GM21447 (cell line): ENCODE data around the gene TAS2R4.
"Not testable (repeated sequence)": the region's sequence is repeated elsewhere in the genome, so short reads cannot be mapped to it uniquely, and the experiment has no call there.

ENCODE experiments used
- ATAC-seq: cut with Tn5 transposase; IDR thresholded peaks from one replicate; pipeline ENCODE4 v1.9.1; 2021; ENCODE audit not compliant: unreplicated experiment

TAS2R4 gene, protein sequence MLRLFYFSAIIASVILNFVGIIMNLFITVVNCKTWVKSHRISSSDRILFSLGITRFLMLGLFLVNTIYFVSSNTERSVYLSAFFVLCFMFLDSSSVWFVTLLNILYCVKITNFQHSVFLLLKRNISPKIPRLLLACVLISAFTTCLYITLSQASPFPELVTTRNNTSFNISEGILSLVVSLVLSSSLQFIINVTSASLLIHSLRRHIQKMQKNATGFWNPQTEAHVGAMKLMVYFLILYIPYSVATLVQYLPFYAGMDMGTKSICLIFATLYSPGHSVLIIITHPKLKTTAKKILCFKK

DNA sequence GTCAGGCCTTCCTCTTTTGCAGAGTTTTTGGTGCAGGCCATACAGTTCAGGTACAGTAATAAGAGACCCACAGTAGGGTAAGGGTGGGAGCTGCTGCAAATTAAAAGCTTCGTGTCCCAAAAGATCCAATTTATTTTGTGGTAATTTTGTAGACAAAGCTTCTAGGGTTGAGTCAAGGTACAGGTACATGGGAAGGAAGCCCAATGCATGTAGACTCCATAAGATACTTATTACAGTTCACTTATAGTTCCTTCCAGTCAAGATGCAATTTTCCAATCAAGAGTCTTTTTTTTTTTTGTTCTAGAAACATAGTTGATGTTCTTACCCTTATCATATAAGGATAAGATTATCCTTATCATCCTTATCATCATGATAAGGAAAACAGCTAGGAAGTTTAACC is at the start of gene TAS2R4:
TSS of gene TAS2R4 (plus strand) at position 301 of the 400 bp plus-strand sequence. CDS start 1,815 bp downstream, outside the sequence.
- ATAC-seq, result no peak

DNA sequence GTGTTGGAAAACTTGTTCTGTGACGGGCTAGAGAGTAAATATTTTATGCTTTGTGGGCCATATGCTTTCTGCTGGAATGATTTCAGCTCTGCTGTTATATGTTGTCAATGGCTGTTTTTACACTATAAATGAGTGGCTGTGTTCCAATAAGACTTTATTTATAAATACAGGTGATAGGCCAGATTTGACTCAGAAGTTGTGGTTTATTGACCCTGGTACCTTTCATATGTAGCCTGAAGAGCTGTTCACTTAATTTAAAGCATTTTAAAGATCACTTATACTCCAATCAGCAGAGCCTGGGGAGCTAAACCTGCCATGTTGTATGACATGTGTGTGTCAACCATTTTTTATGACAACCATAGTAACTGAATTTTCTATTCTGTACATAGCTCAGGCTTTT is 47.5 kb upstream of the TAS2R4 start:
- no peak for ATAC-seq

DNA sequence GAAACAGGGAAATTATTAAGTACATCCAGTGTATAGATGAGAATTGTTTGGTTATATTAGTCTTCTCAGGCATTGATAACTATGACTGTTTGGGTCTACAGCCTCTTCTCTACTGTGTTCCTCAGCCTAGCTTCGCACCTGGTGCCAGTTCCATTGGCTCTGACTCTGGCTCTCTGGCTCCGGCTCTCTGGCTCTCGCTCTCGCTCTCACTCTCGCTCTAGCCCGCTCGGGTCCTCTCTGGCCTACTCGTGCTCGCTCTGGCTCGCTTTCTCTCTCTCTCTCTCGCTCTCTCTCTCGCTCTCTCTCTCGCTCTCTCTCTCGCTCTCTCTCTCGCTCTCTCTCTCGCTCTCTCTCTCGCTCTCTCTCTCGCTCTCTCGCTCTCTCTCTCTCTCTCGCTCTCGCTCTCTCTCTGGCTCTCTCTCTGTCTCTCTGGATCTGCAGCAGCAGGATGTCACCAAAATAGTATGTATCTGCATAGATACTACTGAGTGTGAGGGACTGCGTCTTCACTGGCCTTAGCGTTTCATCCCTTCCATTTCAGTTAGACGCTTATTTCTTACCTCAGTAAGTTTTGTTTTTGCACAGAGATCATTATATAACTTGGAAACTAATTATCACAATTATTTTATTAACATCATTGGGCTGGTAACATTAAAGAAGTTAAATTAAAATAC is 44.9 kb upstream of the TAS2R4 start:
- ATAC-seq, result no peak

DNA sequence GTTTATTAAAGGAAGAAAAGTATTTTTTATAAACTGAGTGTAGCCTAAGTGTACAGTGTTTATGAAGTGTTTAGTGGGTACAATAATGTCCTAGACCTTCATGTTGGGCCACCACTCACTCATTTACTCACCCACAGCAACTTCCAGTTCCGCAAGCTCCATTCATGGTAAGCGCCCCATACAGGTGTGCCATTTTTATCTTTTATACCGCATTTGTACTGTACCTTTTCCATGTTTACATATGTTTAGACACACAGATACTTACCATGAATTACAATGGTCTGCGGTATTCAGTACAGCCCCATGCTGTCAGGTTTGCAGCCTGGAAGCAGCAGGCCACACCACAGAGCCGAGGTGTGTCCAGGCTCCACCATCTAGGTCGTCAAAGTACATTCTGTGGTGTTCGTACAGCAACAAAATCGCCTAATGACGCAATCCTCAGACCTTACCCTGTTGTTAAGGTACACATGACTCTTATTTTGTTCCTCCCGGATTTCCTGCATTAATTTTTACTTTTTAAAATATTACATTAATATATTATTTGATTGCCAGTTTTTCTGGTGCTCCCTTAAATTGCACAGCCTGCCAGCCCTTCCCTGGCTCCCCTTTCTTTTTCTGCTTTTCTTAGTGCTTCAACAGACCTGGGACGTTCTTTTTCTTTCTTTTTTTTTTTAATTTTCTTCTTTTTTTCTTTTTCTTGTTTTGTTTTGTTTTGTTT is 39.2 kb upstream of the TAS2R4 start:
- no peak for ATAC-seq

DNA sequence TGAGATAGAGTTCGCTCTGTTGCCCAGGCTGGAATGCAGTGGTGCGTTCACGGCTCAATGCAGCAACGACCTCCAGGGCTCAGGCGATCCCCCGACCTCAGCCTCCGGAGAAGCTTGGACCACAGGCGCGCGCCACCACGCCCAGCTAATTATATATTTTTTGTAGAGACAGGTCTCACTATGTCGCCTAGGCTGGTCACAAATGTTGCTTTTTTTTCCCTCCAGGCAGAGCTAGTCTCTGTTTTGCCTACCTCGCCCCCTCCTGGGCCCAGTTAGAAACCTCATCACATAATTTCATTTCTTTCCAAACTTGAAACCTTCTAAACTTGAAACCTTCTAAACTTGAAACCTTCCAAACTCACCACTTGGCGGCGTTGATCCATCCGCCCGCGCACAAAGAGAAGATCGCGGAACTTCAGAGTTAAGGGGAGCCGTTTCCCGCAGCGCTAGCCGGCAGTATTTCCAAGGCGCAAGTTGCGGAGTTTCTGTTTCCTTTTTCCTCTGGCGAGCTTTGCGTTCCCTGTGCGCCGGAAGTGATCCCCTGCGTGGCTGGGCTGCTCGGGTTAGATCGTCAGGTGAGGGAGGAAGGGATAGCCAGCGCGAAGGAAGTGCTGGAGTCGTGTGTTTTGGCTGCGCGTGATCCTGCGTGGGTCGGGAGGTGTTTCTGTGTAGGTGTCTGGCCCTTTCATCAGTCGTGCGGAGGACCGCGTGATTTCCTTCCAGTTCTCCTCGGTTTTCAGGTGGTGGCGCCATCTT is 38.5 kb upstream of the TAS2R4 start, which contains the start of gene SSBP1:
TSS of gene SSBP1 (plus strand) at position 523 of the 756 bp plus-strand sequence. CDS start 809 bp downstream, outside the sequence.
- peak; percentile 92 for ATAC-seq

DNA sequence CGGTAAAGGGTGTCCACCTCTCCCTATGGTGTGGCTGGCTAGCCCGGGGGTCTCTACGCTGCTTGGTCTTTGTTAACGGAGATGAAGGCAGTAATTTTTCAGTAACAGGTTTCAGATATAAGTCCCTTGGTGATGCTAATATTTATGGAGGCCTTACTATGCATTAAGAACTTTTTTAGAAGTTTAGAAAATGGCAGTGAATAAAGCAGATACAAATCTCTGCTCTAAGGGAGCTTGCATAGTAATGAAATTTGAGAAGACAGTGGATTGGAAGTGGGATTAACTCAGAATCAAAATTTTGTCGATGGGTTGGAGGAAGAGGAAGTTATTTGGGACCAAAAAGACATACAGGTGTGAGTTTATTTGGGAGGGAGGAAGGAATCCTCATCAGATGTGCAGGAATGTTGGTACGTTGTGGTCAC is 37.9 kb upstream of the TAS2R4 start:
- ATAC-seq, result no peak

DNA sequence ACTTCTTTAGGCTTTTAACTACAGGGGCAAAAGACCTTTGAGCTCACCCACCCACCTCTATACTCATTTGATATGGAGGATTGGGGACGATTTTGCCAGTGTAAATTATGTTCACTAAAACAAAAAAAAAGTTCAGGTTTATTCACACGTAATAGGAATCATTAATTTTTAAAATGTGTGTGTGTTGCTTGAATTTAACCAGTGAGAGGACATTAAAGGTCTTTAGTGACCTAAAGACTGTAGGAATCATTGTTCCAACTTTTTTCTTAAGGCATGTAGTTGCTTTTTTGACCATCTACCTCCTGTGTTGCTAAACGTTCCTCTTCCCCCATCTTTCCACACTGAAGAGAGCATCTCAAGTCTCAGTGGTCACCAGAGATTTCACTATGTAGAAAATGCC is 37.2 kb upstream of the TAS2R4 start:
- ATAC-seq, result no peak

DNA sequence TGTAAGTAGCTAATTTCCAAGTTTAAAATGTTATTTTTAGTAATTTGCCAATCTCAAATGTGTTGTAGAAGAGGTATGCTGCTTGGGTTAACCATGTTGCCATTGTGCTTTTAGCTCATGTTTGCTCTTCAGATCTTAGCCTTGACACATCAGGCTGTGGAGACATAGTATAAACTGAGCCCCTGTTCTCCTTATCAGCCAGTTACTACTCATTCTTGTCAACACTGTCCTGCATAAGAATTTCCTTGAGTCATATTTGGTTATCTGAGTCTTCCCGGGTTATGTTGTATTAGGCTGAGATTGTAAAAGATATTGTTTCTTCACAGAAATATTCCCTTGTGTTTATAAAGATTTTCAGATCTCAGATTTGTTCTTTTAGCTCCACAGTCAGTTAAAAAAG is 34.2 kb upstream of the TAS2R4 start:
- no peak for ATAC-seq

DNA sequence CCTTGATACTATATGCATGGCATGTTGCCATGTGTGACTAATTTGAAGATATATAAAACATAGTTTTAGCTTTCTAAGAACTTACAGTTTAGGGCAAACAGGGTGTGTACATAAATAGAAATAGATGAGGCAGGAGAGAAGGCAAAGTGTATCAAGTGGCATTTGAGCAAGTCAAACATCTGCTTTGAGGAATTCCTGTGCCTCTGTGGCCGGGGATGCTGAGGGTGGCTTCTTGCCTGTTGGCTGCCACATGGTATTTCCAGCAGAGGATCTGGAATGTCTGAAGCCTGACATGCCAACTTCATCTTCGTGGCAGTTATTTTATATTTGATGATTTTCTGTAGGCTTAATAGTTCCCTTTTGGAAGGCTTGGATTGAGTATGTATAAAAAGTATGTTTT is 32.3 kb upstream of the TAS2R4 start:
- no peak for ATAC-seq

DNA sequence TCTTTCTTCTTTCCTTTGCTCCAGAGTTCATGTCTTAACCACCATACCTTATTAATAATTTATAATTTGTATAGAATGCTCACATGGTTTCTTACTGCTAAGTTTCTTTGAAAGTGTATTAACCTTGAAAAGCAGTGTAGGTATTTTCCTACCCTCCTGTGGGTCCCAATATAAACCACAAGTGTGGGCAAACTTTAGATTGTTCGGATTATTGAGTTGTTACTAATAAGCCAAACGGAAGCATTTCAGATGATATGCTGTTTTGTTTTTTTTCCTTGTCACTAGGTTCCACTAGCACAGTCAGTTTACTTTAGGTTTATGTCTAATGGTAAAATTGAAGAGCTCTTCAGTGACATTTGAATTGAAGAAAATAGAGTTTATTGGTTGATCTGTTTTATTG is 28.1 kb upstream of the TAS2R4 start:
- no peak for ATAC-seq

DNA sequence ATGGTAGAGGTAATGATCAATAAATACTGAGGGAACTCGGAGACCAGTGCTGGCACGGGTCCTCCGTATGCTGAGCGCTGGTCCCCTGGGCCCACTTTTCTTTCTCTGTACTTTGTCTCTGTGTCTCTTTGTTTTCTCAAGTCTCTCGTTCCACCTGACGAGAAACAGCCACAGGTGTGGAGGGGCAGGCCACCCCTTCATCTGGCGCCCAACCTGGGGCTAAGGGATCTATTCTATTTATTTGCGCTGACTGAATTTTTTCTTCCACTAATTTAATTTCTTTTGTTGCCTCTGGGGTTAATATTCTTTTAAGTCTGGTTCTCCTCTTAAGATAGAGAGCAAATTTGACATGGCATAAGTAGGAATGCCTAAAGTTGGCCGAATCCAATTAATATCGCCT is 24.6 kb upstream of the TAS2R4 start:
- not testable (repeated sequence) for ATAC-seq

DNA sequence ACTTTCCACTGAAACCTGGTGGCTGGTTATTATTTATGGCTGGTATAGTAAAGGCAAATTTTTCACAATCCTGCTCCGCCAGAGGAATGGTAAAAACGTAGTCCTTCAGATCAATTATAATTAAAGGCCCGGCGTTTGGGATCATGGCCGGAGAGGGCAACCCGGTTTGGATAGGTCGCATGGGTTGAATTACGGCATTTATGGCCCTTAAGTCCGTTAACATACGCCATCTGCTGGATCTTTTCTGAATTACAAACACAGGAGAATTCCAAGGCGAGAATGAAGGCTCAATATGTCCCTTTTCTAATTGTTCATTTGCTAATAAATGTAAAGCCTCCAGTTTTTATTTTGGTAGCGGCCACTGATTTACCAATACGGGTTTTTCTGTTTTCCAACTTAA is 23.8 kb upstream of the TAS2R4 start:
- ATAC-seq, result no peak

DNA sequence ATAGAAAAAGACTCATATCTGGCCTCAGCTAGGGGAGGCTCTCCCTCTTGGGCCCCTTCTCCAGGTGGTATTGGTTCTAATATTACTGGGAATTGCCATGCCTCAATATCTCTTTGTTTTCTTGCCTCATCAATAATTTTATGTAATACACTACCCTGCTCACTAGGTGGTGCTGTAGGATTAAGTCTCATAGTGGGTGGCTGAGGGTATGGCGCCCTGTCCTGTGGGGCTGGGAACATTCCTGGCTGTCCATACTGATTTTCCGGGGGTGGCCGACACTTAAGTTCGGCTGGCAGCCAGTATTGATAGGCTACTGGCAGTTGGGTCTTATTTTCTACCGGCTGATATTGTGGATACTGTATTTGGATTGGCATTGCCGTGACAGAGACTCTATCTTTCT is 21.5 kb upstream of the TAS2R4 start:
- no peak for ATAC-seq

DNA sequence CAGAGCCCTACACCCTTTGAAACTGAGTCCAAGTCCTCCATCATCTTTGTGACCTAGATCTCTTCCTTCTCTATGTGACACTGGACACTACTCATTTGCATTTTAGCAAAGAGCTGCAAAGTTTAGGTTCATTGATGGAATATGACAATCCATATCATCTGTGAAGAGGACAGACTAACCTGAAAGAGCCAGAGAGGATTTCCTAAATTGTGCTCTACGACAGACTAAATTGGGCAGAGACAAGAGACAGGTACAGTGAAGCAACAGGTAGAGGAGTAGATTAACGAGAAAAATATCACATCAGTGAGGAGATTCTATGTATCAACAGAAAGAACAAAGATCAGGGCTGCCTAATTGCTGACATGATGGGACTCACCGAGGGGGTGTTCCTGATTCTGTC is 12.7 kb upstream of the TAS2R4 start, which contains the start of gene TAS2R3:
TSS of gene TAS2R3 (plus strand) at position 301 of the 400 bp plus-strand sequence. CDS start at position 363, 62 bp downstream.
- ATAC-seq, result no peak

DNA sequence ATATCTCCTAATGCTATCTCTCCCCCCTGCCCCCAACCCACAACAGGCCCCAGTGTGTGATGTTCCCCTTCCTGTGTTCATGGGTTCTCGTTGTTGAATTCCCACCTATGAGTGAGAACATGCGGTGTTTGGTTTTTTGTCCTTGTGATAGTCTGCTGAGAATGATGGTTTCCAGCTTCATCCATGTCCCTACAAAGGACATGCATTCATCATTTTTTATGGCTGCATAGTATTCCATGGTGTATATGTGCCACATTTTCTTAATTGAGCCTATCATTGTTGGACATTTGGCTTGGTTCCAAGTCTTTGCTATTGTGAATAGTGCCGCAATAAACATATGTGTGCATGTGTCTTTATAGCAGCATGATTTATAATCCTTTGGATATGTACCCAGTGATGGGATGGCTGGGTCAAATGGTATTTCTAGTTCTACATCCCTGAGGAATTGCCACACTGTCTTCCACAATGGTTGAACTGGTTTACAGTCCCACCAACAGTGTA is 6.3 kb upstream of the TAS2R4 start:
- not testable (repeated sequence) for ATAC-seq

DNA sequence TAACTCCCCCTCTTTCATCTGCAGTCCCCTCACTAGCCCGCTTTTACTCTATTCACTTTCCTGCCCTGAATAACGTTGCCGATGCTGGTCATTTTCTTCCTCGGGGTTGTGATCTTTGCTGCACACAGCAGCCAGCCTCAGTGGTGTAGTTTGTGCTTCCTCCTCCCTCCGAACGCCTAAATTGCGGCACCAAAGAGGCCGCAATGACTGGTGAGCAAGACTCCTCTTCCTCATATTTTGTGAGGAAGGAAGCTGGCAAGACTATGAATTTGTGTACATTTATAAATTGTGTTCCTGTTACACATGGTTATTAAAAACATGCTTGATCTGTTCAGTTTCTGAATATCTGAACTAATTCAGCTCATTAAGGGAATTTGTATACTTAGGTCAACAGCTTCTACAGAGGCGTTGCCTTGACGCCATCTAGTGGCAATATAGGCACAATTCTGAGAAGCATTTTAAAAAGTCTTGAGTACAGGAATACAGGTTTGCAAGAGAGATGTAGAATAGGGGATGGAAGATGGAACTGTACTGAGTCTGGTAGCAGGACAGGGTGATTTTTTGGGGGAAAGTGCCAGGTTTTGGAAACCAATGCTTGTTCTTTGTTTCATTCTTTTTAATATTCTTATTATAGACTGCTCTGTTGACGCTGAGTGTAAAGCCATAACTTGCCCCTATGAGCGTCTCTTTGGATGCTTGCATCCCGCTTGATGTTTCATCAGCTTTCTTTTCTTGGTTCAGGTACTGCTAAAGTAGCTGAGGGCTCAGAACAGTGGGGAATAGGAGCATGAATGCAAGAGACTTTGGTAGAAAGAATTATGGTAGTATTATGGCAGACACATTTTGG is 9.5 kb downstream of the TAS2R4 start:
- ATAC-seq, result peak; percentile 81

DNA sequence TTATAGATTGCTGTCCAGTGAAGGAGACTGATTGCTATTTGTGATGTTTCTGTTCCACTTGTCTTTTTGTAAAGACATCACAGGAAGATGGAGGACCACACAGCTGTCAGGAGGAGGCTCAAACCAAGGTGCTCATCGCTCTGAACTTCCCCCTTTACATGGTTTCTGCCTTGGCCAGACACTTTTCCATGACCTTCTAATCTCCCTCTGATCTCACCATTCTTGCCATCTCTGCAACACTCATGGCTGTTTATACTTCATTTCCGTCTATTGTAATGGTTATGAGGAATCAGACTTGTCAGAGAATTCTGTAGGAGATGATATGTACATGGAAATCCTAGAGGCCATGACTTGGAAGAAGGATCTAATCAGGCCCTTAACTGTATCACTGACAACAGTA is 11.8 kb downstream of the TAS2R4 start:
- no peak for ATAC-seq

DNA sequence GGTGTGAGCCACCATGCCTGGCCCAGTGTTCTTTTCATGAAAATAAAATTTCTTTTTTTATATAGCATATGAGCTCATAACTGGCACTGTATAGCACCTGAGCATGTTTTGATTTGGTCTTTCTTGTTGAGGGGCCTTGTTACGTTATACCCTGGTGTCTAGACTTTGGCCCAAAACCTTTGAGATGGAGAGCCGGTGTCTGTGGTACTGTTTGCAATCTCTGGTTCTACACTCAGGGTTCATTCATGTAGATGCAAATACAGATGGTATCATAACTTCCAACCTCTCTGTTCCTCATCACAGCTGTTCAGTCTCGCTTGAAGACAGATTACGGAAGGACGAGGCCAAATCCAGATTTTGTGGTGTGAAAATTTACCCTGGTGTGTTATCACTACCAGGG is 13.4 kb downstream of the TAS2R4 start, which contains the start of gene TAS2R5:
TSS of gene TAS2R5 (plus strand) at position 301 of the 400 bp plus-strand sequence. CDS start 145 bp downstream, outside the sequence.
- ATAC-seq, result no peak

DNA sequence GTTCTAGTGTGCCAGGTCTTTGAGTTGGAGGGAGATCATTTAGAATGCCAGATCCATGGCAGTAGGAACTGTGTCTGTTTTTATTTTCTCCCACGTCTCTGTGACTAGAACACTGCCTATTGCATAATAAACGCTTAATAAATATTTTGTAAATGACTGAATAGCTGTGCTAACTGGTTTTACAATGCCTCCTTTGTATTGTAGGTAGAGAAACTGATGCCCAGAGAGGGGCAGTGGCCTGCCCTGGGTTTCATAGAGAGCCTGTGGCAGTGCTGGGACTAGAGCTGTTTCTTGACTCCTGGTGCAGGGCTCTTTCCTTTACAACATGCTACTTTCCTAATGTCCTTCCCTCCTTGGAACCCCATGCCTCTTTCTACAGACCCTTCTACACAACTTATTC is 16.1 kb downstream of the TAS2R4 start:
- ATAC-seq, result no peak

DNA sequence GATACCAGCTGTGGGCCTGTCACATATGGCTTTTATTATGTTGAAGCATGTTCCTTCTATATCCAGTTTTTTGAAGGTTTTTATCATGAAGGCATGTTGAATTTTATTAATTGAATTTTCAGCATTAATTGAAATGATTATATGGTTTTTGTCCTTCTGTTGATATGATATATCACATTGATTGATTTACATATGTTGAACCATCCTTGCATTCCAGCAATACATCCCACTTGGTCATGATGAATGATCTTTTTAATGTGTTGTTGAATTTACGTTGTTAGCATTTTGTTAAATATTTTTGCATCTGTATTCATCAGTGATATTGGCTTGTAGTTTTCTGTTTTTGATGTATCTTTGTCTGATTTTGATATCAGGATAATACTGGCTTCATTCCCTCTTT is 43.6 kb downstream of the TAS2R4 start:
- ATAC-seq, result no peak
